ENCODE measurements around the gene AKAP13.

DNA sequence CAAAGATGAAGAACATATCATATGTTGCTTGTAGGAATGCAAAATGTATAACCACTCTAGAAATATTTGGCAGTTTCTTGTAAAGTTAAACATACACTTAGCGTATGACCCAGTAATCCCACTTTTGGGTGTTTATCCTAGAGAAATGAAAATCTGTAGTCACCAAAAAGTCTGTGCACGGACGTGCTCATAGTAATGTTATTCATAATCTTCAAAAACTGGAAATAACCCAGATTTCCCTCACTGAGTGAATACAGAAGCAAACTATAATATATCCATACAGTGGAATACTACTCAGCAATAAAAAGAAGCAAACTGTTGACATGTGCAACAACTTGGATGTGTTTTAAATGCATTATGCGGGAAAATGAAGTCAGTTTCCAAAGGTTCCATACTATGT lies 155.9 kb downstream of the AKAP13 start:
- no peak for TF ChIP-seq EP300 (IDR thresholded peaks at IDR 0.05)
- TF ChIP-seq, protein P1, sequence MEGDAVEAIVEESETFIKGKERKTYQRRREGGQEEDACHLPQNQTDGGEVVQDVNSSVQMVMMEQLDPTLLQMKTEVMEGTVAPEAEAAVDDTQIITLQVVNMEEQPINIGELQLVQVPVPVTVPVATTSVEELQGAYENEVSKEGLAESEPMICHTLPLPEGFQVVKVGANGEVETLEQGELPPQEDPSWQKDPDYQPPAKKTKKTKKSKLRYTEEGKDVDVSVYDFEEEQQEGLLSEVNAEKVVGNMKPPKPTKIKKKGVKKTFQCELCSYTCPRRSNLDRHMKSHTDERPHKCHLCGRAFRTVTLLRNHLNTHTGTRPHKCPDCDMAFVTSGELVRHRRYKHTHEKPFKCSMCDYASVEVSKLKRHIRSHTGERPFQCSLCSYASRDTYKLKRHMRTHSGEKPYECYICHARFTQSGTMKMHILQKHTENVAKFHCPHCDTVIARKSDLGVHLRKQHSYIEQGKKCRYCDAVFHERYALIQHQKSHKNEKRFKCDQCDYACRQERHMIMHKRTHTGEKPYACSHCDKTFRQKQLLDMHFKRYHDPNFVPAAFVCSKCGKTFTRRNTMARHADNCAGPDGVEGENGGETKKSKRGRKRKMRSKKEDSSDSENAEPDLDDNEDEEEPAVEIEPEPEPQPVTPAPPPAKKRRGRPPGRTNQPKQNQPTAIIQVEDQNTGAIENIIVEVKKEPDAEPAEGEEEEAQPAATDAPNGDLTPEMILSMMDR (IDR thresholded peaks at IDR 0.05) = no peak
